Stomach (tissue), 4 donors: ENCODE data around the gene MOK.

Experiments used
- EP300 ChIP-seq: sonication (generic); formaldehyde crosslinking; IDR thresholded peaks from one replicate; pipeline ENCODE4 v1.6.1; 2017; ENCODE audit warnings: antibody characterized with exemption
- POLR2A ChIP-seq, 4 donors: fragments of 450-650 bp; IDR thresholded peaks; one replicate each; pipeline ENCODE4 v1.6.1; 2016; ENCODE audit warnings: antibody characterized with exemption in 4 of 4, control low read depth in 2 of 4, mild to moderate bottlenecking in 1 of 4, moderate library complexity in 1 of 4
- POLR2AphosphoS5 ChIP-seq, 3 donors: sonication (generic); formaldehyde crosslinking; IDR thresholded peaks; one replicate each; pipeline ENCODE4 v1.6.1; 2016; ENCODE audit warnings: antibody characterized with exemption in 3 of 3
- TF ChIP-seq, protein P1 (sequence below), 7 experiments: fragments of 450-650 bp in 4 of 7; fragments of 200-600 bp in 3 of 7; sonication (generic) in 3 of 7; IDR thresholded peaks; one replicate each; pipeline ENCODE4 v1.5.1; 2016 to 2019; ENCODE audit warnings: antibody characterized with exemption in 7 of 7, control low read depth in 2 of 7, mild to moderate bottlenecking in 1 of 7

GRCh38 chr14:102184316-102185035, 120.5 kb downstream of the MOK start:
- TF ChIP-seq, protein P1, sequence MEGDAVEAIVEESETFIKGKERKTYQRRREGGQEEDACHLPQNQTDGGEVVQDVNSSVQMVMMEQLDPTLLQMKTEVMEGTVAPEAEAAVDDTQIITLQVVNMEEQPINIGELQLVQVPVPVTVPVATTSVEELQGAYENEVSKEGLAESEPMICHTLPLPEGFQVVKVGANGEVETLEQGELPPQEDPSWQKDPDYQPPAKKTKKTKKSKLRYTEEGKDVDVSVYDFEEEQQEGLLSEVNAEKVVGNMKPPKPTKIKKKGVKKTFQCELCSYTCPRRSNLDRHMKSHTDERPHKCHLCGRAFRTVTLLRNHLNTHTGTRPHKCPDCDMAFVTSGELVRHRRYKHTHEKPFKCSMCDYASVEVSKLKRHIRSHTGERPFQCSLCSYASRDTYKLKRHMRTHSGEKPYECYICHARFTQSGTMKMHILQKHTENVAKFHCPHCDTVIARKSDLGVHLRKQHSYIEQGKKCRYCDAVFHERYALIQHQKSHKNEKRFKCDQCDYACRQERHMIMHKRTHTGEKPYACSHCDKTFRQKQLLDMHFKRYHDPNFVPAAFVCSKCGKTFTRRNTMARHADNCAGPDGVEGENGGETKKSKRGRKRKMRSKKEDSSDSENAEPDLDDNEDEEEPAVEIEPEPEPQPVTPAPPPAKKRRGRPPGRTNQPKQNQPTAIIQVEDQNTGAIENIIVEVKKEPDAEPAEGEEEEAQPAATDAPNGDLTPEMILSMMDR (IDR thresholded peaks at IDR 0.05): no peak
- no peak for TF ChIP-seq POLR2A (IDR thresholded peaks at IDR 0.05)
- no peak for TF ChIP-seq POLR2AphosphoS5 (IDR thresholded peaks at IDR 0.05)
- TF ChIP-seq EP300: no peak
